Large intestine (tissue), 3 donors: ENCODE data around the gene BRMS1. TPM values are rescaled to one million over a fixed set of nuclear protein-coding genes. Genes with fewer than 3 reads are reported as not detected.
A peak's percentile ranks its signal among the peaks of the same experiment; 100 is the strongest.

ENCODE experiments used
- DNase-seq, 2 donors: peaks; one replicate each; pipeline versions ENCODE4 v3.0.0 to v3.0.0-alpha.2; 2013
- H3K27ac ChIP-seq: one replicate; pipeline ENCODE4 v1.5.1; 2013; ENCODE audit warnings: low read length
- H3K27me3 ChIP-seq: 2 replicates; pipeline ENCODE4 v1.6.1; 2013; ENCODE audit warnings: low read length; ENCODE audit not compliant: control insufficient read depth, insufficient read depth
- H3K36me3 ChIP-seq: 2 replicates; pipeline ENCODE4 v1.6.1; 2013; ENCODE audit warnings: low read length; ENCODE audit not compliant: control insufficient read depth, insufficient read depth
- H3K4me1 ChIP-seq: one replicate; pipeline ENCODE4 v1.6.1; 2013; ENCODE audit warnings: low read length; ENCODE audit not compliant: control insufficient read depth, insufficient read depth
- H3K4me3 ChIP-seq: one replicate; pipeline ENCODE4 v1.5.1; 2013; ENCODE audit warnings: low read length
- H3K9me3 ChIP-seq: one replicate; pipeline ENCODE4 v1.6.1; 2013; ENCODE audit warnings: mild to moderate bottlenecking, low read depth, low read length, moderate library complexity; ENCODE audit not compliant: control insufficient read depth
- WGBS: methylation state at CpG from one replicate; pipeline ENCODE4 v1.1.5; 2013; ENCODE audit warnings: low lambda C conversion rate; ENCODE audit not compliant: insufficient coverage; 5-methylcytosine and 5-hydroxymethylcytosine counted together
- polyA plus RNA-seq: library from polyadenylated mRNA; unstranded; fragments of 120-200 nt; gene quantifications from one replicate; pipeline ENCODE4 v1.2.1, GENCODE V29; 2013

Gene BRMS1
- polyA plus RNA-seq, 1 donor: 32.4 TPM

- no peak overlapping the region for H3K27ac ChIP-seq
- peaks cover 21% of the 10 kb centered on the region for H3K36me3 ChIP-seq
- no peak overlapping the region for H3K4me3 ChIP-seq
- no peaks in the 10 kb centered on the region for H3K27me3 ChIP-seq
- no peak for DNase-seq
- H3K9me3 ChIP-seq: no peaks in the 10 kb centered on the region
- no CpG with 5 or more reads among the region's 3 CpGs for WGBS
- peaks cover 21% of the 10 kb centered on the region for H3K4me1 ChIP-seq
Measured at GRCh38 chr11:66329165-66329673, 15.7 kb downstream of the BRMS1 start.

- no peaks in the 10 kb centered on the region for H3K9me3 ChIP-seq
- peaks cover 21% of the 10 kb centered on the region for H3K4me1 ChIP-seq
- DNase-seq: peak; percentile 73 to 75
- H3K4me3 ChIP-seq: peak overlapping the region; percentile 6
- 100% methylated on average over 1 of the region's 19 CpGs for WGBS
- no peak overlapping the region for H3K27ac ChIP-seq
- H3K36me3 ChIP-seq: peaks cover 18% of the 10 kb centered on the region
- no peaks in the 10 kb centered on the region for H3K27me3 ChIP-seq
Measured at GRCh38 chr11:66328302-66329144, 16.4 kb downstream of the BRMS1 start.

GRCh38 chr11:66328031-66328301, 16.9 kb downstream of the BRMS1 start:
- WGBS: no CpG with 5 or more reads among the region's 3 CpGs
- H3K27me3 ChIP-seq: no peaks in the 10 kb centered on the region
- H3K36me3 ChIP-seq: peaks cover 13% of the 10 kb centered on the region
- H3K4me3 ChIP-seq: no peak overlapping the region
- H3K4me1 ChIP-seq: peaks cover 21% of the 10 kb centered on the region
- no peak overlapping the region for H3K27ac ChIP-seq
- no peaks in the 10 kb centered on the region for H3K9me3 ChIP-seq
- DNase-seq: no peak

- peaks cover 7% of the 10 kb centered on the region for H3K36me3 ChIP-seq
- no peak overlapping the region for H3K4me3 ChIP-seq
- H3K27me3 ChIP-seq: no peaks in the 10 kb centered on the region
- WGBS: no CpG with 5 or more reads among the region's 10 CpGs
- no peak for DNase-seq
- peaks cover 21% of the 10 kb centered on the region for H3K4me1 ChIP-seq
- H3K27ac ChIP-seq: peak overlapping the region; percentile 18
- no peaks in the 10 kb centered on the region for H3K9me3 ChIP-seq
Measured at GRCh38 chr11:66327171-66328030, 17.5 kb downstream of the BRMS1 start.

- H3K36me3 ChIP-seq: peaks cover under 1% of the 10 kb centered on the region
- H3K27ac ChIP-seq: peak overlapping the region; percentile 18
- DNase-seq: peak in 1 of 2 donors; percentile 28
- H3K9me3 ChIP-seq: no peaks in the 10 kb centered on the region
- no peak overlapping the region for H3K4me3 ChIP-seq
- peaks cover 21% of the 10 kb centered on the region for H3K4me1 ChIP-seq
- H3K27me3 ChIP-seq: no peaks in the 10 kb centered on the region
- WGBS: no CpG with 5 or more reads among the region's 21 CpGs
Measured at GRCh38 chr11:66326261-66327111, 18.4 kb downstream of the BRMS1 start.

- no peak overlapping the region for H3K27ac ChIP-seq
- H3K9me3 ChIP-seq: no peaks in the 10 kb centered on the region
- no peak for DNase-seq
- no peaks in the 10 kb centered on the region for H3K36me3 ChIP-seq
- WGBS: no CpG with 5 or more reads among the region's 8 CpGs
- H3K4me1 ChIP-seq: peaks cover 21% of the 10 kb centered on the region
- no peak overlapping the region for H3K4me3 ChIP-seq
- no peaks in the 10 kb centered on the region for H3K27me3 ChIP-seq
Measured at GRCh38 chr11:66325263-66325671, 19.6 kb downstream of the BRMS1 start.

GRCh38 chr11:66324664-66325063, 20.2 kb downstream of the BRMS1 start:
- peaks cover 21% of the 10 kb centered on the region for H3K4me1 ChIP-seq
- H3K27me3 ChIP-seq: no peaks in the 10 kb centered on the region
- H3K27ac ChIP-seq: no peak overlapping the region
- H3K36me3 ChIP-seq: no peaks in the 10 kb centered on the region
- DNase-seq: no peak
- H3K4me3 ChIP-seq: no peak overlapping the region
- WGBS: no CpG with 5 or more reads among the region's 10 CpGs
- H3K9me3 ChIP-seq: peaks cover under 1% of the 10 kb centered on the region

GRCh38 chr11:66323684-66324083, 21.2 kb downstream of the BRMS1 start:
- Histone ChIP-seq H3K27ac (no peak overlapping the region), H3K4me3 (no peak overlapping the region), H3K4me1 (peaks cover 26% of the 10 kb centered on the region), H3K27me3 (no peaks in the 10 kb centered on the region), H3K9me3 (peaks cover 5% of the 10 kb centered on the region), H3K36me3 (no peaks in the 10 kb centered on the region)
- WGBS: 100% methylated on average over 1 of the region's 1 CpG
- no peak for DNase-seq

- Histone ChIP-seq H3K27me3 (no peaks in the 10 kb centered on the region), H3K4me1 (peaks cover 26% of the 10 kb centered on the region), H3K27ac (no peak overlapping the region), H3K4me3 (no peak overlapping the region), H3K9me3 (peaks cover 5% of the 10 kb centered on the region), H3K36me3 (no peaks in the 10 kb centered on the region)
- DNase-seq: no peak
- no CpG with 5 or more reads among the region's 11 CpGs for WGBS
Measured at GRCh38 chr11:66322732-66323427, 22.0 kb downstream of the BRMS1 start.
